ENCODE measurements around the gene HHIP.

HHIP gene, protein sequence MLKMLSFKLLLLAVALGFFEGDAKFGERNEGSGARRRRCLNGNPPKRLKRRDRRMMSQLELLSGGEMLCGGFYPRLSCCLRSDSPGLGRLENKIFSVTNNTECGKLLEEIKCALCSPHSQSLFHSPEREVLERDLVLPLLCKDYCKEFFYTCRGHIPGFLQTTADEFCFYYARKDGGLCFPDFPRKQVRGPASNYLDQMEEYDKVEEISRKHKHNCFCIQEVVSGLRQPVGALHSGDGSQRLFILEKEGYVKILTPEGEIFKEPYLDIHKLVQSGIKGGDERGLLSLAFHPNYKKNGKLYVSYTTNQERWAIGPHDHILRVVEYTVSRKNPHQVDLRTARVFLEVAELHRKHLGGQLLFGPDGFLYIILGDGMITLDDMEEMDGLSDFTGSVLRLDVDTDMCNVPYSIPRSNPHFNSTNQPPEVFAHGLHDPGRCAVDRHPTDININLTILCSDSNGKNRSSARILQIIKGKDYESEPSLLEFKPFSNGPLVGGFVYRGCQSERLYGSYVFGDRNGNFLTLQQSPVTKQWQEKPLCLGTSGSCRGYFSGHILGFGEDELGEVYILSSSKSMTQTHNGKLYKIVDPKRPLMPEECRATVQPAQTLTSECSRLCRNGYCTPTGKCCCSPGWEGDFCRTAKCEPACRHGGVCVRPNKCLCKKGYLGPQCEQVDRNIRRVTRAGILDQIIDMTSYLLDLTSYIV

DNA sequence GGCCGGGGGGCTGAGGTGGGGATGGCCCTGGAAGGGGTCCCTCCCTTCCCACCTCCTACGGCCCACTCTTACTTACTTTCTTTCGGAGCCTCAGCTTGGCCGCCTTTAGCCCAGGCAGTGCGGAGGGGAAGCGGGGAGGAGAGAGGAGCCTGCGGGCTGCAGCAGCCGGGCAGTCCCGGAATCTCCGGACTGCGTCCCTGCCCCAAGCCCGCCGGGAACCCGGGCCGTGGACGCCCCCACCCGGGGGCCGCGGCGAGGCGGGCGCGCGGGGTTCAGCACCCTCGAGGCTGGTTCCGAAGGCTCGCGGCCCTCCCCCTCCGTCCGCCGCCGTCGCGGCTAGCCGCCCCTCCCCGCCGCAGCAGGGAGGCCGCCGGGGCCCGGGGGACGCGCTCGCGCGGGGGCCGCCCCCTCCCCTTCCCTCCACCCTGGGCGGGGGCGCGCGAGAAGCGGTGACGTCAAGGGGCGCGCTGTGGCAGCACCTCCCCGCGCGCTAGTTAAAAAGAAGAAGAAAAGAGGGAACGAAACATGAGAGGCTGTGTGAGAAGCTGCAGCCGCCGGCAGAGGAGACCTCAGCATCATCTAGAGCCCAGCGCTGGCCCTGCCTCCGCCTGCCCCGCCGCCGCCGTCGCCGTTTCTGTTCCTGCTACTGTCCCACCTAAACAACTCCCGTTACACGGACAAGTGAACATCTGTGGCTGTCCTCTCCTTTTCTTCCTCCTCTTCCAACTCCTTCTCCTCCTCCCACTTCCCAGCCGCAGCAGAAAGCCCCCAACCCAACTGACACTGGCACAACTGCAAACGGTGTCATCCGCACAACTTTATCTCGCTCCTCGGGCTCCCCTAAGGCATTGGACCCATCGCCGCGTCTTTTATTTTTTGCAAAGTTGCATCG, at the start of gene HHIP:
HHIP (plus strand) TSS at position 526 of the 892 bp plus-strand sequence. CDS start 520 bp downstream, outside the sequence.
- peak; percentile 90 for DNase-seq

DNA sequence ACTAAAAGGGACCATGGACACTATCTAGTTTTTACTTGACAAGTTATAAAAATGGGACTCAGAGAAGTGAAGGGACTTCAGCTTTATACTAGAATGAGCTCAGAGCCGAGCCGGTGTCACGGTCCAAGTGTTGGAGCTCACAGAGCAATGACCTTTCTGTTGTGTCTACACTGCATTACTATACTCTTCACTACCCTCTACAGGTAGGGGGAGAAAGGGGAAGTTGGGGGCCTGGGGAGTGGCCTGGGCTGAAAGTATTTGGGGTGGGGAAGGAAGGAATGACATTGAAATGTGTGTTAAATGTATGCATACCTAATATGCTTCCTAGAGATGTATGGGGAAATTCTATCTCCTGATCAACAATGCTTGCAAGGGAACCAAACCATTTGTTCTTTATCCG, 48.8 kb upstream of the HHIP start:
- no peak for DNase-seq

DNA sequence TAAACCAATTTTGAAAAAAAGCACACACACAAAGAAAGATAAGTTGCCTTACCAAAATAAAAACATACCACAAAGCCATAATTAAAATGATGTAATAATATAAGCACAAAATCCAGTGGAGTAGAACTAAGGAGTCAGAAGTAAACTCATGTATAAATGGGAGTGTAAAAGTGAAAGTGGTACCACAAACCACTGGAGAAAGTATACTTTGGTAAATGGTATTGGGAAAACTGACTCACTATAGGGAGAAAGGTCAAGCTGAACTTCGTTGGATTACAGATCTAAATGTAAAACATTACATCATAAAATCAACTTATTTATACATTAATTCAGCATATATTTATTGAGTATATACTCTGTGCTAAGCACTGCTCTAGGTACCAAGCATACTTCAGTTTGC, 46.3 kb upstream of the HHIP start:
- no peak for DNase-seq

DNA sequence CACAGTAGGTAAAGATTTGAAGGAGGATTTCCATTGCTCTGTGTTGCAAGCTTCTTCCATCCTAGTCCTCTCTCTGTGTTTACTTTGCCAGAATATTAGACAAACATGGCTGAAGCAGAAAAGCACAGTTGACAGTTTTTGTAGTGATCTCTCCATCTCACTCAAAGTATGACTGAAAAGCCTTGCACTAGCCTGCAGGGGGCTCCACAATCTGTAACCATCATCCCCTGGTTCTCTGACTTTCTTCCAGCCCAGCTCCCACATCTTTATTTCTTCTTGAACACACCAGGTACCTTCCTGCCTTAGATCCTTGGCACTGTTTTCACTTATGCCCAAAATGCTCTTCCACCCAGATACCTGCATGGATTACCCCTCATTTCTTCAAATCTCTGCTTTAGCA, 34.1 kb upstream of the HHIP start:
- DNase-seq, result peak; percentile 17

DNA sequence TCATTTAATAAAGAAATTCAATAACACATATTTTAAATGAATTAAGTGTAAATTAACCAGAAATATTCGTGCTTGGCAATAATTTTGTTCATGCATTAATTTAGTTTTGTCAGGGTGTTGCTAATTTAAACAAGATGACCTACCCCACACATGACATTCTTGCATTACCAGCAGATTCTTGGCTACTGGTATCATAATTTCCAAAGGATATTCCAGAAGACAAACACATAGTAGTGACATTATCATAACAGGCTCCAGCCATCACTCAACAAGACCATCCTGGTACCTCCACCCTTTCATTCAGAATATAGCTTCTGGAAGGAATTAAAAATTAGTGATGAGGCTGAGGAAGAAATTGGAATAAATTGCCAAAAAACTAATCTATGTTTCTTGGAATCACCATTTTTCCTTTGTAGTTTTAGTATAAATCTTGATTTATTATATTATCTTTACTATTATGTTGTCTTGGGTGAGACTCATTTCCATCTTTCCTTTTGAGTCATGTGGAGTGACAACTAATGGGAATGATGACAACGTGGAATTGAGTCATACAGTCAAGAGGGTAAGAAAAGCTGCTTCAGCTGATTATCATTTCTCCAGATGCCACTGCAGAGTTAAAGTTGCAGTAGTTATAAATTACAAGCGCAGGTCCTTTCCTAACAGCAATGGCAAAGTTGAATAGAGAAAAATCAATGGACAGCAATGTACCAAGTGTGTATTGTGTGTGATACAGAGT, 30.9 kb upstream of the HHIP start:
- DNase-seq, result no peak

DNA sequence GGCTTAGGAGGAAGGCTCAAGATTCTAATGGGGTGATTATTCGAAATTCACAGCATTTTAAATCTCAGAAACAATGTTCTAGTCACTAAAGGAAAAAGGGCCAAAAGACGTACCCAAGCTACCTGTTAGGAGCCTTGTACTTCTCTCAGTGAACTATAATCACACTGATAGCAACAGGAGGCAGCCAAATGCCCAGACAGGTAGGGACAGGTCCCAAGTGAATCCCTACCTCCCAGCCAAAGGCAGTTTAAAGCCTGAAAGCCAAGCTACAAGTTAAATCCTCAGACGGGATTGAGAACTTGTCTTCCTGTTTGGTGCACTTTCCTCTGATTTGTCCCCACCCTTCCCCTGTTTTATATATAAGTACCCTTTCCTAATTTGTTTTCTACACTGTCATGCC, 24.3 kb upstream of the HHIP start:
- no peak for DNase-seq

DNA sequence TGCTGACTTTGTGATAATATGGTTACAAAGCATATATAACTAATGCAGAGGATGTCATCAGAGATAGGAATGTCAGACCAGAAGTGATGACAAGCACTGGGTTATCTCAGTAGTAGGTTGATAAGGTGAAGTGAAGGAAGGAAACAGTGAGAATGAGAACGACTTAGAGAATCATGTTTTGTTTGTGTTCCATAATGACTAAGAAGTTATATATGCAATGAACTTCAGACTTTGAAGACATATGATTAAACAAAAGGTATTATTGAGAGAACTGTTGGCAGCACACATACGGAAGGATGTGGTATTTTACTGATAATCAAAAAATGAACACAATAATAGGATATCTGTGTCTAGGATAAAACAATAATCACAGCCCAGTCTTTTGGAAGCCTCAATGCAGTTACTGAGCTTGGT, 18.3 kb upstream of the HHIP start:
- no peak for DNase-seq

DNA sequence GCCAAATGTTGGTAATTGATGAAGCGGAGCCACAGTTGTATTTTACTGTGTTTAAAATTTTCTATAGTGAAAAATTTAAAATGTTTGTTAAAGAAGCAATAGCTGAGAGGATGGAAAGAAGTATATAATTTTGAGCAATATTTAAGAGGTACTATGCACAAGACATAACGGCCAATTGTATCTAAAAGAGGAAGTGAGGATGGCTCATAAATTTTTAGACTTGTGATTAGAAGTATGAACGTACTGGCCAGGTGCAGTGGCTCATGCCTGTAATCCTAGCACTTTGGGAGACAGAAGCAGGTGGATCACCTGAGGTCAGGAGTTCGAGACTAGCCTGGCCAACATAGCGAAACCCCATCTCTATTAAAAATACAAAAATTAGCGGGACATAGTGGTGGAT, 12.7 kb upstream of the HHIP start:
- no peak for DNase-seq

DNA sequence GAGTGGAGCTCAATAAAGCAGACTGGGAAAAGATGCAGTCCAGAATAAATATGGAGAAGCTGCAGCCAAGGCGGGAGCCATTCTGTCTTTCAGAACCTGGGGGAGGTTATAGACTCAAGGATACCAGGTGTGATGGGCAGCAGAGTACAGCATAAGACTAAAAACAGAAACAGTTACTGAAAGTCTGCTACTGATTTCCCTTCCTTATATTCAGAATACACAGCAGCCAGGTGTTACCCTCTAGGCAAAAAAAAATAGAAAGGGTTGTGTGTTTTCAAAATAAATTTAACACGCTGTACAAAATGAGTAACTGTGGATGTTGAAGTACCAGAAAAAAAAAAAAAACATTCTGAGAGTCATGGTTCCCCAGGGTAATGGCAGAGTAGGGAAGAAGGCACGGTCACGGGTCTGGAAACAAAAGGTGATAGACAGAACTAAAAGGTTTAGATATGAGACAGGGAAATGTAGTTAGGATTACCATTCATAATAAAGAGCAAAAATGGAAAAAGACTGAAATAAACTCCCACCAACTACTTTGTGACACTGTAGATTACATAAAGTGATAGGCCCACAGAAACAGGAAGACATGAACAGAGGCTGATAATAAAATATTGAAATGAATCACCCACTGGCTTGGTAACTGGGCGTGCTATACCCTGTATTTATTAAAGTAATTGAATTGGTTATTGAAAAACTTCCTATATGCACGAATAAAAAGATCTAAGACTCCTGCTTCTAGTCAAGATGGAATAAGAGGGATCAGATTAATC, 10.8 kb upstream of the HHIP start:
- DNase-seq, result no peak

DNA sequence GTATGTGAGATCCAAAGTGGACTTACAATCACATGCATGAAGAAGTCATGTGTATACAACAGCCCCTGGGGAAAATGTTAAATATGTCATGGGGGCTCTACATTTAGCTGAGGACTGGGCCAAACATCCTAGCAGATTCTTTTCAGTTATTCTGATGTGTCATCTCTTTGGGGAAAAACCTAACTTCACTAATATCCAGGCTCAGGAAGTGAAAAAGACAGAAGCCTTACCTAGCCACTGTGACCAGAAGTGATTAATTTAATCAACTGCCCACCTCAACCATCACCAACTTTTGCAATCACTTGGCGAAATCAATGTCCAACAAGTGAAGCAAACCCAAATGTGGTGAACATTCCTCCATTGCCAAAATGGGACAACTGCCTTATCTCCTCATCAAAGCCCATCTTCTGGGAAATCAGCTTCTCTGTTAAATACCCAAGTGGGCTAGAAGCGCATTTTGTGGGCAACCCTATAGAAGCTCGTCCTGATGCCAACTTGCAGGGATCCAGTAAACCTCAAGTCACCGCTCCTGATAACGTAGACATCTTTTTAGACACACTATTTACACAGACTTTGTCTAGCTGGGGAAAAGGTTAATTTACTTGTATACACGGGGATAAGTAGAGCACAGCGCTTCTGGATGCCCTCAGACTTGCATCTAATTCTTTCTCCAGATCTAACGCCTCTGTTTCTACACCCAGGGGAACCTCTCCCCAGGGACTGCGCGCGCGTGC, 1.4 kb upstream of the HHIP start:
- DNase-seq, result no peak

DNA sequence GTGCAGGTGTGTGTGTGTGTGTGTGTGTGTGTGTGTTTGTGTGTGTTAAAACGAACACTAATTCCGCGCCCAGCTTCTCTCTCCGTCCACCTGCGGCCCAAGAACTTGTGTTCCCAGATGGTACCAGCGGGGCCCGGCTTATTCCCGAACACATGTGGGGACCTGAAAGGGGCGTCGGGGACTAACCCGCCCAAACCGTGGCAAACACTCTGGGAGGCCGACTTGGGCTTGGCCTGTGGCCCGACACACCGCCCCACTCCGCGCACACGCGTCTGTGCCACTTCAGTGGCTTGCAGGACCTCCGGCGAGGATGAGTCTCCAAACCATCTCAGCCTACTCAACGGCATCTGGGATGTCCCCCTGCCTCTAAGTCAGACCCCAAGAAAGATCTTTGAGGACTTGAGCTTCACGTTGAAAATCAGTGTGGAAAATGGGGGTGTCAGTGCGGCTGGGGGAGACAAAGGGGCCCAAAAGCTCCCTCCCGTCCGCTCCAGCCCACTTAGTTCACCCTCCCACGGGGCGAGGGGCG, 790 bp upstream of the HHIP start:
- DNase-seq, result peak; percentile 78

DNA sequence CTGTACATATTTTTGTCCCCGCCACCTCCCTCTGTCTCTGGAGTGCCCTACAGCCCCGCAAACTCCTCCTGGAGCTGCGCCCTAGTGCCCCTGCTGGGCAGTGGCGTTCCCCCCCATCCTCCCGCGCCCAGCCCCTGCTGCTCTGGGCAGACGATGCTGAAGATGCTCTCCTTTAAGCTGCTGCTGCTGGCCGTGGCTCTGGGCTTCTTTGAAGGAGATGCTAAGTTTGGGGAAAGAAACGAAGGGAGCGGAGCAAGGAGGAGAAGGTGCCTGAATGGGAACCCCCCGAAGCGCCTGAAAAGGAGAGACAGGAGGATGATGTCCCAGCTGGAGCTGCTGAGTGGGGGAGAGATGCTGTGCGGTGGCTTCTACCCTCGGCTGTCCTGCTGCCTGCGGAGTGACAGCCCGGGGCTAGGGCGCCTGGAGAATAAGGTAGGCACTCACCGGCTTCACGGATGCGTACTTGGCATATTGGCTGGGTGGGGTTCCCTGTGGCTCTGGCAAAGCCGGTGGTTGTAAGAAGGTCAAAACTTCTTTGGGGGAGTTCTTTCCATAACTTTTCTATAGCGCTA, 653 bp downstream of the HHIP start:
- DNase-seq, result peak; percentile 87

DNA sequence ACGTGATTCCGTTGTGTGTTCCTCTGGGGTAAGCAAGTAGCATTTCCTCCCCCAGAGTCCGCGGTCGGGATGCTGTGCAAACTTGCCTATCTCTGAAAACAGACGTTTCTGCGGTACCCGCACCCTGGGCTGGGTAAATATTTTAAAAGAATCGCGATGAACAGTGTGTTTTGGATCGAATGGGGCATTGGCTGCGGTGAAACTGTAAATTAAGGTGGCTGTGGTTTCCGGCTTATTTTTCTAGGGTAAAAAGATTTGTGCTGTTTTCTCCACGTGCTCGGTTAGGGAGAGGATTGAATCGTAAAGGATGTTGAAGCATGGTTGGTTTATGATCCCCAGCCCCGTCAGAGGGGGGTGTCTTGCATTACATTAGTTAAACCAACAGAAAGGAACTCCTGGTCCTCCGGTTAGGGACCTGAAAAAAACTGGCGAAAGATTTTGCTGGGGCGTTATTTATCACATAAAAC, 1.2 kb downstream of the HHIP start:
- DNase-seq, result no peak

DNA sequence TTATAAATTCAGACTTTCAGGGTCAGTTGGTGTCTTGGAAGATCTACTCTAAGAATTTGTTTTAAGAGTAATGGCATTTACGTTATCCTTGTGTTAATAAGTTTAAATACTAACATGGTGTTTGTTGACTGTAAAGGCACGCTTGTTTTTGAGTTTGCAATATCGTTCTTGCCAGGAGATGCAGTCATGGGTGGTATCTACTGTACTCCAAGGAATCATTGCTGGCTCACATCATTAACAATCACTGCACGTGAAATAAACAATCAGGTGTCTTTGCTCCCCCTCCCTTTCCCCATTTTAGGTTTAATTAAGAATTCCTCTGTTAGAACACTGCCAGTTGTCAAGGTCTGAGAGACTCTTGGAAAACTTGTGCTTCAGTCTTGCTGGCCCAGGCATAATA, 1.6 kb downstream of the HHIP start:
- DNase-seq, result peak; percentile 21

DNA sequence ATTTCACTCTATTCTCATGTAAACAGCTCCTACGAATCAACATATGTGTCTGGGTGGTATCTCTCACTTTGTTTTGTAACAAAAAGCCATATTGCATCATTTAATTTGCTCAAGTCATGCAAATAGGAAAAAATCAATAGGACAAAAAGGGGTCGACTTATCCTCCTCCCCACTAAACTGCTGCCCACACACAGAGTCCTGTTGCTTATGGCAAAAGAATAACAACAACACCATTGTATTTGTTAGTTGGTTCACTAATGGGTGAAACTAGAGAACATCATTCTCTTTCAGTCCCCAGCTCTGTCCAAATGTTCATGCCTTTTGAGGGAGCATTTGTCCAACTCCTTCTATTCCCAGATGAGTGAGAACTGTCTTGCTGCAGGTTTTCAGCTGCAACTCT, 2.1 kb downstream of the HHIP start:
- peak; percentile 21 for DNase-seq

DNA sequence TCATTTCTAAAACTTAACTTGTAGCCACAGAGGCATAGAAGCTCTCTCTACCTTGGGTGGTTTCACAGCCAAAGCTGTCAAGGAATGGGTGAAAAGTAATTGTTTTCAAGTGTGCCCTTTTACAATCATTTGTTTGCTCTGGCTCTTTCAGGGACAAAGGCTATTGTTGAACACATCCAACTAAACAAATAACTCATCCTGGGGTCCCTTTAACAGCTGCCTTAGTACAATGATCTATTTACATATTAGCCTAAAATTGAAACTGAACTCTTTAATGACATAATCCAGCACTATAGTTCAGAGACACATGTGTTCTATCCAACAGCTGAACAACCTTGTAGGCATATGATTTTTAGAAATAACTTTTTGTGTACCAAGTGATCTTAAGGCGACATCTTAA, 3.7 kb downstream of the HHIP start:
- DNase-seq, result no peak

DNA sequence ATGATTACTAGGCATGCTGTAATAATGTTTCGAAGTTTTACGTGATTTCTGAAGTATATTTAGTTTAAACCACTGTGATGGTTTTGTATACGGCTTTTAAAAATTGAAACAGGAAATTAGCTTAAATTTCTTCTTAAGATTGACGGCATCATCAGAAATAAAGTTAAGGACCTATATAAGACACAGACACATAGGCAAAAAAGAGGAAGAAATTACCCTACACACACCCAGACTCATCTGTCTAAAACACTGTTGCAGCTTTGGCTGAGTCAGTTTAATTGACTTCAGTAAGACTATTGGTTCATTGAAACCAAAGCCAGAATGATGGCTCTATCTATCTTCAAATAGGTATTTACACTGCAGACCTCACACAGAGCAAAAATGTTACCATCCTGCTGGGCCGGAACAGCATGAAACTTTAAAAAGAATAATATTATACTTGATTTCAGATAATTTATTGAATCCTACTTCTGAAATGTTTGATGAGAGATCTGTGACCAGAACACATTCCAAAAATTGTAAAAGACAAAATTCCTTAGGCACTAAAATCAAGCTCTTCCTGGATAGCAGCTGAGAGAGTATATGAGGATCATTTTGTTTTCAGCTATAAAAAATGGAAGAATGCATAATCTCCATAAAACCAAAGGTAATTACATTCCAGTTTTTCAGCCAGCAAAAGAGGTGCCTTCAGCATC, 4.5 kb downstream of the HHIP start:
- no peak for DNase-seq

DNA sequence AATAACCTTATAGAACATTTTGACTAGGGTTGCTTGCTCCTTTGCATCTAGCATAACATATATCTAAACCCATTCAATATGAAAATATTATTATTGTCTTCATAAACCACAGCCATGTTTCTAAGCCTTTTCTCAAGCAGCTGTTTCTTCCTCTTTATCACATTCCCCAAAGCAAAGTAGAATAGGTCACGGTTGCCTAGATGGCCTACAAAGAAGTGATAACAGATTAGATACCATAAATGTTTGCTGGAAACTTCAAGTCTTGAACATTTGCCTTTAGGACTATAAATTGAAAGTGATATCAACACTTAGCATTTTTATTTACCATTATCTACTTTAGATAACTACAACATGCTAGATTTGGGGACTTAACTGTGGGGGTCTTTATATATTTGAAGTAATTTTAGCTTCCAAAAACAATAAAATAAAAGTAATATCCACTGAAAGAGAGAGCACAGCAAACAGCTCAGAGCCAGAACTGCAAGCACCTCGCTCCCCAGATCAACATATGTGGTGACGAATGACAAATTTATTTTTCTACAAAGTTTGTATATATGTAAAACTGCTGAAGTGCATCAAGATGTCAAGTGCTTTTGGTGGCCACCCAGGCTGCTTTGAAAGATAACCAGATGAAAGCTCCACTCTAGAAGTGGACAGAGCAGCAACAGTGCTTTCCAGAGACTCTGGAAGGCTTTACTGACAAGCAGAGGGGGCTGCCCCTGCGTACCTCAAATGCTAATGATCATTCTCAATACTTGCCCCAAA, 8.0 kb downstream of the HHIP start:
- DNase-seq, result no peak

DNA sequence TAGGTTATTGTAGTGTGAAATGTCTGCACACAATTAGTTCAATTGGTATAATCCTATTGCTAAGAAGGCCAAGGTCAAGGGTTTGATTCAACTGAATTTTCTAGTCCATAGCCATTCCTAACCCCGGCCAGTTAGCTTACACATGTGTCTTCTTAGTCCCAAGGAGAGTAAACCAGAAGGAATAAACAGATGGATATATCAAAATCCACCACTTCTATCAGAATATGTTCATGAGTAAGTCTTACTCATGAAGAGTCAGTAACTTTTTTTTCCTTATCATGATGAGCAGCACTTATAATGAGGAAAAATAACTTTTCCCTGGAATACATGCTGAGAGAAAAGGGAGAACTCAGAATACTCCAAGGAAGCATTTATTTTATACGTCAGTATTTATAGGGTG, 9.5 kb downstream of the HHIP start:
- DNase-seq, result no peak

Measured in retina (tissue), 1 donor.